CD4-positive, alpha-beta T cell treated with Interleukin-6 for 4 hours (primary cell): Measurements from ENCODE around the gene ITM2A.

Experiments used
- DNase-seq: peaks from one replicate; pipeline ENCODE4 v3.0.0-alpha.2; 2020; ENCODE audit warnings: mixed read lengths

ITM2A gene

GRCh38 chrX:79366873-79367749 lies at the start of gene ITM2A:
ITM2A (minus strand) TSS chrX:79367334; CDS start chrX:79367215, 119 bp downstream.
- DNase-seq, result peak; percentile 70

DNA sequence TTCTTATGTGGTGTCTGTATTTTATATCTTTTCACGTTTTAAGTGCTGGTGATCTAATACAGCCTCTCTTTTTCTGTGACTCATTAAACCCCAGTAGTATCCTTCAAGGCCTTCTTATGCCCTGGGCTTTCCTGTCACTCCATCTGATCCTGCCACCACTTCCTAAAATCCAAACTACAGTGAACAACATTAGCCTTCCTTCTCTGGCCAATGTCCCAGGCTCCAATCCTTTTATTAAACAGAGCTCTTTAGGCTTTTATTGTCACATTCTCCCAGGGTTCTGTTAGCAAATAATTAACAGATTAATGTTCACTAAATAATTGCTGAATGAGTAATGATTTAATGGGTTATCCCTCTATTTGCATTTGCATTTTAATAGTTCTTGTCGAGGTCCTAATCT lies 47.9 kb upstream of the ITM2A start:
- no peak for DNase-seq

- DNase-seq, result no peak
These were observed 46.8 kb upstream of the ITM2A start for GRCh38 chrX:79413963-79414362.

- no peak for DNase-seq
These were observed 45.8 kb upstream of the ITM2A start for GRCh38 chrX:79412972-79413371.

GRCh38 chrX:79412166-79412565 lies 45.0 kb upstream of the ITM2A start:
- DNase-seq, result no peak

- DNase-seq, result no peak
These were observed 42.5 kb upstream of the ITM2A start for GRCh38 chrX:79409657-79410056.

- DNase-seq, result no peak
These were observed 41.6 kb upstream of the ITM2A start for GRCh38 chrX:79408623-79409322.

GRCh38 chrX:79400623-79401022 lies 33.5 kb upstream of the ITM2A start:
- no peak for DNase-seq

DNA sequence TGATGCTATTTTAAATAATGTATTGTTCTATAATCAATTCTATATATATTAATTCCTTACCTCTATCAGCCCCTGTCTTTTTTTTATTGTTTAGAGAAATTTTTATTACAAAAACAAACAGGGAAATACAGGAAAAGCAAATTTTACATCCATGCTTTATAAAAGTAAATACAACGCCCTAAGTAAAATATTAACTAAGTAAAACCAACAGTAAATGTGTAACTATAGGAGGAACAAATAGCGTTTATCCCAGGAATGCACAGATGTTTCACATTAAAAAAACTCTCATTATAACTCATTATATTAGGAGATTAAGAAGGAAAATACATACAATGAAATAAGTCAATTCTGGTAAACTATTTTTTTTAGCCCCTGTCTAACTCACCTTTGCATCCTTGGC lies 8.2 kb upstream of the ITM2A start:
- no peak for DNase-seq

DNA sequence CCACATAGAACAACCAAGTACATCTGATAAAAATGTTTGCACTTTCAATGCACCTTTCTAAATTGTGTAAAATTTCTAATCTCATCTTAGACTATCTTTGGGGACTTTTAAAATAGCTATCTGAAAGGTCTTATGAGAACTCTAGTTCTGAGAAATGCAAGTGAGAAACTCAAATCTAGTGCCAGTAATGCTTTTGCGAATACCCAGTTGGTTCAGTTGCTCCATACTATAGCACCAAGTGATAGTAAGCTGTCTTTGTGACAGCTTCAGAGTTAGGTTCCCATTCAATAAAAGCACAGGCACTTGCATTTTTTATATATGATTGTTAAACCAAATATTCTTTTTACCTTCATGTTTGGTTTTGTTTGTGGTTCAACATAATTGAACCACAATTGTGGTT lies 4.5 kb upstream of the ITM2A start:
- DNase-seq, result no peak

DNA sequence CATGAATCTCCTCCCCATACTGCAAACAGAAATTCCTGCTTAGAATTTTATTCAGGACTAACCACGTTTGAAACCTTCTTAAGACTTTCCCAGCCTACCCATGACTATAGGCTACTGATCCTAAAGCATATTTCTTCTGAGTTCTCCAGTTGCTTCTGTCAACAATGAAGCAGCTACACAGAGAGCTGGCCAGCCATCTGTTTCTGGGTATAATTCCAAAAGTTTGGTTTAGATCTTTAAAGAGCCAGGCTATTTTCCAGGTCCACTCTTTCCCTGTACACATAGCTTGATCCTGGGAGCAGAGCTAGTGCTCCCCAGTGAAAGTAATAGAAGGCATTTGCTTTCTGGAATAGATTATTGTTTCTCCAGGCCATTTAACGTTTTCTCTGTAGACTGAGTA lies 4.0 kb upstream of the ITM2A start:
- DNase-seq, result no peak

DNA sequence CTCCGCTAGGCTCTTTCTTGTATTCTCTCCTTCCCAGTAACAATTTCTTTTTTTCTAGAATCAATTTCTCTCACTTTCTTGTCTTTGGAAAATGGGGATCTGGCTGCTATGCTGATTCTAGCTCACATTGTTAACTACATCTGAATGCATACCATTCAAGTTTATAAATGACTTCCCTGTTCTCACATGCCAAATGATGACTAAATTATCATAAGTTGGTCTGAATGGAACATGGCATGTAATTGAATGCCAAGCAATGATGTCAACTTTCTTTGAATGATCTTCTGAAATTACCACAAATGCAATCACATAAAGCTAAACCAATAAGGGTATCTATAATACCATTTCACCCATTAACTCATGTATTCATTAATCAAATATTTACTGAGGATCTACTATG lies 2.7 kb upstream of the ITM2A start:
- DNase-seq, result no peak

- DNase-seq, result no peak
These were observed 1.3 kb upstream of the ITM2A start for GRCh38 chrX:79368441-79368840.

GRCh38 chrX:79367907-79368306 lies 773 bp upstream of the ITM2A start:
- peak; percentile 2 for DNase-seq

DNA sequence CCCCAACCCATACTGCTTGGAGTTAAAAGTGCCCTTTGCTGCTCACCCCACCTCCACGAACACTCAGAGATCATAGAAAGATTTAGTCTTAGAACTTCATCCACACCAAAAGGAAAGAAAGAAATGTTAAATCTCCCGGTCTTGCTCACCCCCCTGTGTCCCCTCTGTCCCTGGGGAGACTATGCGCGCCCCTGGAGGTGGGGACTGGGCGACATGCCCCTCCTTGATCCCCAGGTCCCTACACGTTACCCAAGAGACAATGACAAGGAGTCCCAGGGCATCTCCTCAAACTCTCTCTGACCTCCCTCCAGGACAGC lies 620 bp downstream of the ITM2A start:
- DNase-seq, result no peak

DNA sequence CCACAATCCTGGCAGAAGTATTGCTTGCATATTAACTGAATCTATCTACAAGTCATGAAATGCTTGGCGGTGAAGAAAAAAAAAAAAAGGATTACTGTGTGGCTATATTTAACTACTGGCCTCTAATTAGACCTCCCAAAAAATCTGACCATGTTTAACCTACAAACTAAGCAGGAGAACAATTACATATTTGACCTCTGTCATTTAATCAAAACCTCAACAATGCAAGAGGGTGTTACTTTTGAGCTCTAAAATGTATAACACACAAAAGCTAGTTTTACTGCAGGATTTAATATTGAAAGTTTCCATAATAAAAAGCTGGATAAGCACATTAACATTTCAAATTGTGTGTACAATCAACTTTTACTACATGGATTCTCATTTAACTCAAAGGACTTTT lies 1.5 kb downstream of the ITM2A start:
- no peak for DNase-seq

- no peak for DNase-seq
These were observed 2.8 kb downstream of the ITM2A start for GRCh38 chrX:79364306-79364705.

GRCh38 chrX:79361192-79361870 lies 5.8 kb downstream of the ITM2A start:
- DNase-seq, result peak; percentile 19

DNA sequence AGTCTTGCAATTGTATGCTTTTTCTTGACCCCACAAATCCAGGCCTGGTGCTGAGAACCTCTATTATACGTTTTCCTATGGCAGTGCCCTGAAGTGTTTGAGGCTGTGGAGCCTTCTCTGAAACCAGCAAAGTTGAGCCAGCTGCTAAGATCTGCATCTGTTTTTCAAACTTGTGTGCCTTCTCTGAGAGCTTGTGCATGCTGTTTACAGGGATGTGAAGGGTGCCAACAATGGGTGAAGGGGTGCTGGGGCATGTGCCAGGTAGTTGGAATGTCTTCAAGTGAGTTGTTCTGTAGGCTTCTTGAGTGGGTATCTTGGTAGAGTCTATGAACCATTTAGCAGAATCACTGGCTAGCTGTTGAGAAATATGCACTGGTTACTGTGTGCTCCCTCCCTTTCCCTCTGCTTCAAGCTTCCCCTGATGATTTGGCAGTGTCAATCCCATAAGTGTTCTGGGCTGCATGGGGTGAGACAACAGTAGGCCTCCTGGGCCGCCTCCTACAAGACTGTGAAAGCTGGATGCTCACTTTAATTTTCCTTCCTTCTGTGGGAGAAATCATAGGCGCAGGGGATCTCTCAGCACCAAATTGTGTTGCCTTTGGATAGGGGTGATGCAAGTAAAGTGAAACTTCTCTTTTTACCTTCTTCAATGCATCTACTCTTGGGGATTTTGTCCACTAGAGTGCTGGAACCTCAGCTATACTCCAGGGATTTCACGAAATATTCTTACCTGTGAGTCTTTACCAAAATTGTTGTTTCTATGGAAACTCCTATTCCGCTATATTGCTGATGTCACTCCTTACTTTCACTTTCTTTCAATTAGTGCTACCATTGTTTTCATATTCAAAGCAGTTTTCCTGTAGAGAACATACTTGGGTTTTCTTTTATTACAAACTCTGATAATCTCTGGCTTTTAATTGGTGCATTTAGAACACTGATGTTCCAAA lies 30.0 kb downstream of the ITM2A start:
- DNase-seq, result no peak

DNA sequence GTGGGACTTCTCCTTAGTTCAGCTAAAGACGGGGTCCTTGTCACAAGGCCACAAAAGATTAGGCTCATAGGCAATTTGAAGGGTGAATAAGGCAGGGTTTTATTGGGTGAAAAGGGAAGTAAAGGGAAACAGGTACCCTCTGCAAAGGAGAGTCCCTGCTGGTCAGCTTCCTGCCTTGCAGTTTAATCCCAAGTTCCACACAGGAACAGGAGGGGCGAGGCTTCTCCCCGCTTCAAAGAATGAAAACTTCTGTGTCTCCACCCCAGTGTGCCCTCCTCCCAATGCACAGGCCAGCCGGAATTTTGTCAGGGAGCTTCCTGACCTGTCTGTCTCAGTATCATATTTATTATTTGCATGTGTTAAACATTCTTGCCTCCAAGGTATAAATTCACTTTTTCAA lies 37.1 kb downstream of the ITM2A start:
- no peak for DNase-seq

GRCh38 chrX:79325263-79325958 lies 41.7 kb downstream of the ITM2A start:
- DNase-seq, result peak; percentile 55
